ENCODE data around the gene UBFD1. TPM values are rescaled to one million over a fixed set of nuclear protein-coding genes. Genes with fewer than 3 reads are reported as not detected.
"Not testable (repeated sequence)": the region's sequence is repeated elsewhere in the genome, so short reads cannot be mapped to it uniquely, and the experiment has no call there.

UBFD1 gene, protein sequence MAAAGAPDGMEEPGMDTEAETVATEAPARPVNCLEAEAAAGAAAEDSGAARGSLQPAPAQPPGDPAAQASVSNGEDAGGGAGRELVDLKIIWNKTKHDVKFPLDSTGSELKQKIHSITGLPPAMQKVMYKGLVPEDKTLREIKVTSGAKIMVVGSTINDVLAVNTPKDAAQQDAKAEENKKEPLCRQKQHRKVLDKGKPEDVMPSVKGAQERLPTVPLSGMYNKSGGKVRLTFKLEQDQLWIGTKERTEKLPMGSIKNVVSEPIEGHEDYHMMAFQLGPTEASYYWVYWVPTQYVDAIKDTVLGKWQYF
- polyA plus RNA-seq (2013, experiment 1 of 2; ENCODE audit: insufficient read length), result 58.2 TPM
- polyA plus RNA-seq (2013, experiment 2 of 2; ENCODE audit: insufficient read length), result 56.7 TPM

GRCh38 chr16:23556881-23557778 is at the start of gene UBFD1, which contains the start of gene EARS2:
Gene UBFD1 (plus strand): TSS chr16:23557727. CDS start chr16:23557743, 16 bp downstream.
Gene EARS2 (minus strand): TSS chr16:23557350. CDS start chr16:23557343, 7 bp downstream.
- peak; percentile 98 for DNase-seq

DNA sequence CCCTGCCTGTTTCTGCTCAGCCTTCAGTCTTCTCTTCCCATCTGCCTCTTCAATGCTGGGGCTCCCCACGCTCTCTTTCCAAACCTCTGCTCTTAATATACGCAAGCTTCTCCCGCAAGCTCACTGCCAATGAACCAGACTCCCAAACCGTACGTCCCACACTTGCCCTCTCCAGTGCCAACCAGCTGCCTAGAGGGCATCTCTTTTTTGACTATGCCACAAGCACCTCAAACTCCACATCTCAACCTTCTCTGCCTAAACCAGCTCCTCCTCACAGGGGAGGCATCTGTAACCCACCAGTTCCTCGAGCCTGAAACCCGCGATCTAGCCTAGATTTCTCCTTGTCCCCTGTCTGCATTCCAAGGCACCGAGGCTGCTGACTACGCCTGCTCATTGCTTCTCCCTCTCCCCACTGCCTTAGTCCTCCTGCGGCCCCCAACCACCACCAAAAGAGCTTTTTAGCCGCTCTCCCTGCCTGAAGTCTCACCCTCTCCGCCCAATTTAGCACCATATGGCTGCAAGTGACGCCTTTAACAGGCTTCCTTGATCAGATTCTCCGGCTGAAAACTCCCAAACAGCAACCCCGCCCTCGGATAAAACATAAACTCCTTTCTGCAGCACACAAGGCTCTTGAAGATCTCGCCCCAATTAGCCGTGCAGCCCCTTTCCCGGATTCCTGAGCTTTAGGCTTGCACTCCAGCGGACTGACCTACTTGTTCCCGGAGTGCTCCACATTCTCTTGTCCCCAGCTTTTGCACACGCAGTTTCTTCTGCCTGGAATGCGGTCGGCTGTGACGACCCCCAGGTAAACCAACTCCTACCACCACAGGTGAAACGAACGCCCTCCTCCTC is 48.7 kb upstream of the UBFD1 start:
- peak; percentile 10 for DNase-seq

GRCh38 chr16:23509441-23509754 is 48.1 kb upstream of the UBFD1 start:
- no peak for DNase-seq

- peak; percentile 25 for DNase-seq
These were observed 47.8 kb upstream of the UBFD1 start for GRCh38 chr16:23509782-23510163.

DNA sequence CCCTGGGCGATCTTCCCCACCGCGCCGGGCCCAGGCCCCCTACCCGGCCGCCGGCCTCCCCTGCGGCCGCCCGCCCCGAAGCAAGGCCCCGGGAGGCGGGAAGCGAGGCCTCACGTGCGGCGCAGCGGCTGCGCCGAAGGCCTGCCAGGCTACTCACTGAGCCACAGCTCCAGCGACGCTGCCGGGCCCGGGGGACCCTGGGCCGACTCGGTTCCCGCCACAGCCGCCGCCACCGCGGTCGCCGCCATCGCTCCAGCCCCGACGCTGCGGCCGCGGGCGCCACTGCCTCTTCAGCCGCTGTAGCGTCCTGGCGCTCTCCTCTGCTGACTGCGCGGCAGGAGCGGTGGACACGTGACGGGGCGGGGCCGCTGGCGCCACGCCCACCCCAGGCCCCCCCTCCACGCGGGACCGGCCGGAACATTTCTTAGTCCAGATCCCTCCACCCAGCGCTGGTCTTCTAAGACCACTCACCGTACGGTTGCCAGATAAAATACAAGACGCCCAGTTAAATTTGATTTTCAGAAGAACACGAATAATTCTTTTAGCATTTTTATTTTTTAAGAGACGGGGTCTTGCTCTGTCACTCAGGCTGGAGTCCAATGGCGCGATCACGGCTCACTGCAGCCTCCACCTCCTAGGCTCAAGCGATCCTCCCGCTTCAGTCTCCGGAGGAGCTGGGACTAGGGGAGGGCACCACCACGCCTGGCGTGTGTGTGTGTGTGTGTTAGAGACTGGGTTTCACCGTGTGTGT is 47.2 kb upstream of the UBFD1 start, which contains the start of gene GGA2:
Gene GGA2, minus strand, starts transcription at position 331 of the 751 bp plus-strand sequence. Its CDS starts 83 bp downstream, at position 248.
- peak; percentile 84 for DNase-seq

DNA sequence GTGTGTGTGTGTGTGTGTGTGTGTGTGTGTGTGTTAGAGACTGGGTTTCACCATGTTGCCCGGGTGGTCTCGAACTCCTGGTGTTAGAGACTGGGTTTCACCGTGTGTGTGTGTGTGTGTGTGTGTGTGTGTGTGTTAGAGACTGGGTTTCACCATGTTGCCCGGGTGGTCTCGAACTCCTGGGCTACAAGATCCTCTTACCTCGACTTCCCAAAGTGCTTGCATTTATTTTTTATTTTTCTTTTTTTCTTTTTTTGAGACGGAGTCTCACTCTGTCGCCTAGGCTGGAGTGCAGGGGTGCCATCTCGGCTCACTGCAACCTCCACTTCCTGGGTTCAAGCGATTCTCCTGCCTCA is 46.6 kb upstream of the UBFD1 start:
- not testable (repeated sequence) for DNase-seq

DNA sequence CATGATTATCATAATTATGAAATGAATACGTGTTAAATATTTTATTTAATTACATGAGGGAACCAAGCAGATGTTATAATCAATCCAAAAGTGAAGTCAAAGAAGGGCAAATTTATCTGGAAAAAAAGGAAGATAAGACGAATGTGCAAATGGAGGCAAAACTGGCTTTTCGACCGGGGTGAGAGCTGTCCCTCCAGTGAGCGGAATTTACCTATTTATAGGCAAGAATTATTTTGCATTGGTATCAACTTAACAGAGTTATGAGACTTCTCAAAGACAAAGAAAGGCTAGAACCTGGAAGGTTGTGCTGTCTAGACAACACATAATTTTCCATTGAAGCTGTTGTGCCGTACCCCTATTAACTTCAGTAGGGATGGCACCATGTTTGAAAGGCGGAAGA is 45.8 kb upstream of the UBFD1 start:
- no peak for DNase-seq

DNA sequence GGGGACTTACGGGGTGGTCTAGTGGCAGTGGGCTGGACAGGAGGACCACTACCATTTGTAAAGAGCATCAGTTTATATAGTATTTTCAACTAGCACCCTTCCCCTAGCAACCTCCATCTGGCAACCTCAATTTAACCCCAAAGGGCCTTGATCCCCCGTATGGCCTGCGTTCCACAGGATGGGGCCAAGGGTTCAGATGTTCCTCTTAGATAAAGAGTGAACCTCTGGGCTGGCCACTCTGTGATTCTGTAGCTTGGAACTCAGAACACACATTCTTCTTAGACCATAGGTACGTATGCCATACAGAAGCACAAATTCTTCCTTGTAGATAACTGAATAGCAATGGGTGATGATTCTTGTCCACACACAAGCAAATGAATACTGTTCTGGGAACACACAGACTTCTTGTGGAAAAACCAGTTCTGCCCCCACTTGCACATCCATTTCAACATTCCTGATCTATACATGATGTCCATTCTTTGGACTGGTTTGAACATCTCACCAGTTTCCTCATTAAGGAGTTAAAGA is 45.3 kb upstream of the UBFD1 start:
- DNase-seq, result no peak

DNA sequence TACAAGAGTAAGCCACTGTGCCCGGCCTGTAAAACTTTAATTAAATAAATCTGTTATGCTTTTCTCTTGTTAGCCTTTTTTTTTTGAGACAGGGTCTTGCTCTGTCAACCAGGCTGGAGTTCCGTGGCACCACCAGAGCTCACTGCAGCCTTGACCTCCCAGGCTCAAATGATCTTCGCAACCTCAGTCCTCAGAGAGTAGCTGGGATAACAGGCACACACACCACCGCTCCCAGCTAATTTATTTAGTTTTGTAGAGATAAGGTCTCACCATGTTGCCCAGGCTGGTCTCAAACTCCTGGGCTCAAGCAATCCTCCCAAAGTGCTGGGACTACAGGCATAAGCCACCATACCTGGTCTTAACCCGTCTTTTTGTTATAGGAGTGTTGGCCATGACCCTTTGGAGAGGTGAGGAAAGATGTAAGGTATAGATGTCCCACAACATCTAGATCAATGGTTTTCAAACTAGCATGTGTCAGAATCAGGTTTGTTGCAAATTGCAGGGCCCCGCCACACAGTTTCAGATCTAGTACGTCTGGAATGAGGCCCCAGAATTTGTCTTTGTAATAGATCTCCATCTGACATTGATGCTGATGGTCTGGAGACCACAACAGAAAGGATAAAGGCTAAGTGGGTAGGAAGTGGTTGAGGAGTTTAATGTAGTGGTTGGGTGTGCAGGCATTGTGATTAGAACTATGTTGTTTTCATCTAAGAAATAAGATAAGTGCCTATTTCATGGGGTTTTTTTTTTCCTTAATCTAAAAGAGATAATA is 43.0 kb upstream of the UBFD1 start:
- DNase-seq, result no peak

GRCh38 chr16:23515881-23516280 is 41.6 kb upstream of the UBFD1 start:
- no peak for DNase-seq

- DNase-seq, result no peak
These were observed 41.0 kb upstream of the UBFD1 start for GRCh38 chr16:23516366-23517137.

- no peak for DNase-seq
These were observed 39.1 kb upstream of the UBFD1 start for GRCh38 chr16:23518435-23518891.

GRCh38 chr16:23519282-23519681 is 38.2 kb upstream of the UBFD1 start:
- DNase-seq, result no peak

DNA sequence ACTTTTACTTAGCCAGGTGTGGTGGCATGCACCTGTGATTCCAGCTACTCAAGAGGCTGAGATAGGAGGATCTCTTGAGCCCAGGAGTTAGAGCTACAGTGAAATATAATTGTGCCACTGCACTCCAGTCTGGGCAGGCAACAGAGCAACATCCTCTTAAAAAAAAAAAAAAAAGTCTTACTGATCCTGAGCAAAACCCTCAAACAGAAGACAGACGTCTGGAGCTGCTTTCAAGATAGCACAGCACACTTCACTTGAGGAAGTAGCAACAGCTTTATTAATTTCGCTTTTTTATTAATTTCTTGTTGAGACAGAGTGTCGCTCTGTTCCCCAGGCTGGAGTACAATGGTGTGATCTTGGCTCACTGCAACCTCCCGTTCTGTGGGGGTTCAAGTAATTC is 37.0 kb upstream of the UBFD1 start:
- no peak for DNase-seq

DNA sequence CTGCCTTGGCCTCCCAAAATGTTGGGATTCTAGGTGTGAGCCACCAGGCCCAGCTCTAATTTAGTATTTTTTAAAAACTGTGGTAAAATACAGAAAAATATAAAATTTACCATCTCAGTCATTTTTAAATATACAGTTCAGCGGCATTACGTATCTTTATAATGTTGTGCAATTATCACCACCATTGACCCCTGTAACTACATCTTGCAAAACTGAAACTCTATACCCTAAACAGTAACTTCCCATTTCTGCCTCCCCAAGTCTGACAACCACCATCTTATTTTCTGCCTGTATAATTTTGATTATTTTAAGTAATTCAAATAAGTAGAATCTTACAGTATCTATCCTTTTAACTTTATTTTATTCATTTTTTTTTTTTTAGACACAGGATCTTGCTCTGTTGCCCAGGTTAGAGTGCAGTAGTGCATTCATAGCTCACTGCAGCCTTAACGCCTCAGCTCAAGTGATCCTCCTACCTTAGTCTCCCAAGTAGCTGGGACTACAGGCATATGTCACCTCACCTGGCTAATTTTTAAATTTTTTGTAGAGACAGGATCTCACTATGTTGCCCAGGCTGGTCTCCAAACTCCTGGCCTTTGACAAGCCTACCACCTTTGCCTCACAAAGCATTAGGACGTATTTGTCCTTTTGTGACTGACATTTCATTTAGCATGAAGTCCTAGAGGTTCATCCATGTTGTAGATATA is 36.3 kb upstream of the UBFD1 start:
- no peak for DNase-seq

DNA sequence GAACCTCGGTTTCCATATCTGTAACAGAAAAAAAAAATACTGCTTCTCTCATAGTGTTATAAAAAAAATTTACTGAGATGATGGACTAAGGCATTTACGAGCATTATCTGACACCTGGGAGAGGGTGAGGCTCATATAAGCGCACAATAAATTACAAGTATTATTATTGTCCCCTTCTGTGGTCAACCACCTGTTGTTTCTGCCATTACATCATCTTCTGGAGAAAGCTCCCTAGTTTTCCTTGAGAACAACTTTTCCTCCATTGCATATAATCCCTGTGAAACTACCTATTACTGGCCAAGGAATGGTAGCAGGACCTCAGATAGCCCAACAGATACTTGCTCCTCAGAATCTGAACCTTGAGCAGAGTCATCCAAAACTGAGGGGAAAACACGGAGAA is 35.6 kb upstream of the UBFD1 start:
- DNase-seq, result no peak

- no peak for DNase-seq
These were observed 34.2 kb upstream of the UBFD1 start for GRCh38 chr16:23523321-23523720.

DNA sequence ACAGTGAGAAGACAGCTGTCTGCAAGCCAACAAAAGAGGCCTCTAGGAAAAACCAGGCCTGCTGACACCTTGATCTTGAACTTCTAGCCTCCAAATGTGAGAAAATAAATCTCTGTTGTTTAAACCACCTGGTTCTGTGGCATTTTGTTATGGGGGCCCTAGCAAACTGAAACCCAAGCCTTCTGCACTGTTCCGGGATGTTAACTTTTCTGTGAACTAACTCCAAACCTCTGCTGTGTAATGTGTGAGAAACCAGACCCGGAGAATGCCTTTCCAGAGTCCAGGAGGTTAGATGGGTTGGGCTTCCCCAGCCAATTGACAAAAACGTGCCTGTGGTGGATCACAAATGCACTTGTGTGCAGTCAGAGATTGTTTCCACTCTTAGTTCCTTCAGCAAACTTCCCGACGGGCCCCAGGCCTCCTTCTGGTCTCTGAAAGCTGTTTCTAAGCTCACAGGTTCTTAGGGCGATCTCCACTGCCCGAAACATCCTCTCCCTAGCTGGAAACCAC is 33.6 kb upstream of the UBFD1 start:
- no peak for DNase-seq

DNA sequence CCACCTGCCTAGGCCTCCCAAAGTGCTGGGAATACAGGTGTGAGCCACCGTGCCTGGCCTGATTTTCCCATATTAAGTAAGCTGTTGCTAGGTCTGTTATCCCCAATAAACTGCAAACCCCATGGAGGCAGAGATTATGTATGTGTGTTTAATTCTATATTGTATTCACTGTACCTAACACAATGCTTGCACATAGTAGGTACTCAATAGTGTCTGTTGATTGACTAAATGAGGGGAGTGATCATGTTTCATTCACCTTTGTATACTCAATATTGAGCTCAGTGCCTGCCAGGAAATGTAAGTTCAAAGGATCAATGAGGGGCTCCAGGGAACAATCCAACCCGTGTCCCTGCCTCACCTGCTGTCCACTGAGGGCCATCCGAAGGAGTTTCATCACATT is 32.6 kb upstream of the UBFD1 start:
- DNase-seq, result no peak
